HCEC 1CT (cell line): ENCODE measurements around the gene COPE.
A peak's percentile ranks its signal among the peaks of the same experiment; 100 is the strongest.
"Not testable (repeated sequence)": the region's sequence is repeated elsewhere in the genome, so short reads cannot be mapped to it uniquely, and the experiment has no call there.

Experiments used
- DNase-seq: peaks from one replicate; pipeline ENCODE4 v3.0.0-alpha.2; 2017

COPE gene

DNA sequence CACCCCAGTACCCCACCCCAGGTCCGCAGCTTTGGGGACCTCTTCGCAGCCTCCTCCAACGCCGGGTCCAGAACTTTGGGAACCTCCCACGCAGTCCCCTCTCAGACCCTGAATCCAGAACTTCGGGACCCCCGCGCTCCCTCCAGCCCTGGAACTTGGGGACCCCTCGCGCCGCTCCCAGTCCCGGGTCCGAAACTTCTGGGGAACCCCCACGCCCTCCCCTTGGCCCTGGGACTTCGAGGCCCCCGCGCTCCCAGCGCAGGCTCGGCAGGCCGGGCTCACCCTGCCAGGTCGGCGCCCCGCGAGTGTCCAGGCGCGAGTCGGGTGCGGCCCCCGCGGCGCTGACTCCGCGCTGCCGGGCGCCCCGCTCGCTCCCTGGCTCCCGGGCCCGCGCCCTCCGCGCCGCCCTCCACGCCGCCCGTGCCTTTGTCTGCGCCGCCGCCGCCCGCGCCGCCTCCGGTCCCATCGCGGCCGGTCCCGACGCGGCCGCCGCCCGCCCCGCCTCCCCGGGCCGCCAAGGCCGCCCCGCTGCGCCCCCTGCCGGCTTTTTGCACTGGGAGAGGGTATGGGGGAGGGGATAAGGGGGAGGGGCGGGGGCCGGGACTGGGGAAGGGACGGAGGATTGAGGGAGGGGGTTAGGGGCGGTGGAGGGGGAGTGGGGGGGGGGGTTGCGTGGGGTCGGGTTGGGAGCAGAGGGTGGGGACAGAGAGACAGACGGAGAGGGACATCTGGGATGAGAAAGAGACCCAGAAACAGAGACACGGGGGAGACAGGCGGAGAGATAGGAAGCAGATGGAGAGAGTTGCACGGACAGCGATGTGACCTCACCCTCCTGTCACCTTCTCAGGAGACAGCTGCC is 21.8 kb upstream of the COPE start, which contains the start of gene HOMER3:
HOMER3 (minus strand) TSS at position 449 of the 859 bp plus-strand sequence. CDS start 2,235 bp downstream, outside the sequence.
- peak; percentile 33 for DNase-seq

DNA sequence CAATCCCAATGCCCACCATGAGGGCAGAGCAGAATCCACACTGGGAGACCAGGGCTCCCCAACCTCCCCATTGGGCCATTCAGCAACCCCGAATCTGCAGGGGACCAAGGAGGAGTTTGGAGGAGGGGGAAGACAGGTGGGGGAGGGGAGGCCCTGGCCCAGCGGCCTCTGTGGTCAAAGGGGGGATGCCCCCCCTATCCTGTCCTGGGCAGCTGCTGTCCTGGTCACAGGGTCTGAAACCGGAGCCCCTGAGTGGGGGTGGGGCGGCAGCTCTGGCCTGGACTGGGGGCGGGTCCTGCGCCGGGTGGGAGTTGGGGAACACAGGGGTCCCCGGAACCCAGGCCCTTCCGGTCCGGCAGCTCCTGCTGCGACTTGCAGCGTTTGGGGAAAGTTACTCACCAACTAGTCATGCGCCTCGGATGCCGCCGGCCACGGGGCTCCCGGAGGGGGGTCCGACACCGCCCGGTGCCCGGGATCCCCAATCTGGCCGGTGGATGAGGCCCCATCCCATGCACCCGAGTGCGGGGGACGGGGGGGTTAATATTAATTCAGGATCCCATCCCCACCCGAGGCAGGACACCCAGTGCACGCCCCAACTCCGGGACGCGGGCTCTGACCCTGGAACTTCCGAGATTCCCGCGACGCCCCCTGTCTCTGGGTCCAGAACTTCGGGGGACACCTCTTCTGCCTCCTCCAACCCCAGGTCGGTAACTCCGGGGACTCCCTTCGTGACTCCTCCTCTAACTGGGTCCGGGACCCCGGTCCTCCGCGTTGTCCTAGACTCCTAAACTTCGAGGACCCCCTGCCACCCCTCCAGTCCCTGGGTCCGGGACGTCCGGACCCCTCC is 21.0 kb upstream of the COPE start:
- DNase-seq: peak; percentile 71

DNA sequence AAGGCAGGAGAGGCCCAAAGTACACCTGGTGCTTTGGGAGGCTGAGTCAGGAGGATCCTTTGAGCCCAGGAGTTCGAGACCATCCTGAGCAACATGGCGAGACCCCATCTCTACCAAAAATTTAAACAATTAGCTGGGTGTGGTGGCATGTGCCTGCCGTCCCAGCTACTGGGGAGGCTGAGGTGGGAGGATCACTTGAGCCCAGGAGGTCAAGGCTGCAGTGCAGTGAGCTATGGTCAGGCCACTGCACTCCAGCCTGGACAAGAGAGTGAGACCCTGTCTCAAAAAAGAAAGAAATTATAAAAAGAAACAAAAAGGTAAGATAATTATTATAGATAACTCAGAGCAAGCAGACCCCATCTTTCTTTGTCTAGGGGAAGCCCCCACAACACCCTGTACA is 20.0 kb upstream of the COPE start:
- DNase-seq: no peak

DNA sequence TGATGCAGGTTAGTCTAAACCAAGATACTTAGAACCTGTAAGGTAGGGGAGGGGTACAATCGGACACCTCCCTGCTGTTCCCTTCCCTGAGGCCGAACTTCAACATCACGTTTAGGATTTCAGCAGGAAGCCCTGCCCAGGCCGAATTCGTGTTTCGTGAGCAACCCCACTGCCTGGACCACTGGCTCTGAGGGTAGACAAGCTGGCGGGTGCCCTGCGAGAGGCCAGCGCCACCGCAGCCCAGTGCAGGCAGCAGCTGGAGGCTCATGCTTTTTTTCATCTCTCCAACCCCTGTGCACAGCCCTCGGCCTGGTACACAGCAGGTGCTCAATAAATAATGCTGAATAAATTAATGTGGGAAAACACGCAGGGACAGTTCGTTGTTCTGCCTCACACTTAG is 14.1 kb upstream of the COPE start:
- no peak for DNase-seq

DNA sequence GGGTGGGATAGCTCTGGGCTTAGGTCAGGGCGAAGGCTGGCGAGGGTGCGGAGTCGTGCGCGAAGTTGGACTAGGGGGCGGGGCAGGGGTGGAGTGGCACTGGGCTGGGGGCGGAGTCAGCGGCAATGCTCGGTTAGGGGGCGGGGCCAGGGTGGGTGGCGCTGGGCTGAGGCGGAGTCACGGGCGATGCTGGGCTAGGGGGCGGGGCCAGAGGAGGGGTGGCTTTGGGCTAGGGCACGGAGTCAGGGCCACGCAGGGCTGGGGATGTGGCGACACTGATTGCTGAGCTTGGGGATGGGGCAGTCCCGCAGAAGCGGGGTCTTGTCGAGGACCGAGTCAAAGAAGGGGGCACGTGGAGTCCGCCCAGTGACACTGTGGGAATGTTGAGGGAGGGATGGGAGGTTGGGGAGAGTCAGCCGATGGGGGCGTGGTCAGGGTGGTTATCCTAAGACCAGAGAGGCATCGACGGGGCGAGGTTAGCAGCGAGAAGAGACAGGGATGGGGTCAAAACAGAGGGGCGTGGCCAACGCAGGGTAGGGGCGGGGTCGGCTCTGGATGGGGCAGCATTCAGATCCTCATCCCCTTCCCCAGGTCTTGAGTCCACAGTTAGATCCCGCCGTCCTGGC is 13.1 kb upstream of the COPE start:
- peak; percentile 22 for DNase-seq

DNA sequence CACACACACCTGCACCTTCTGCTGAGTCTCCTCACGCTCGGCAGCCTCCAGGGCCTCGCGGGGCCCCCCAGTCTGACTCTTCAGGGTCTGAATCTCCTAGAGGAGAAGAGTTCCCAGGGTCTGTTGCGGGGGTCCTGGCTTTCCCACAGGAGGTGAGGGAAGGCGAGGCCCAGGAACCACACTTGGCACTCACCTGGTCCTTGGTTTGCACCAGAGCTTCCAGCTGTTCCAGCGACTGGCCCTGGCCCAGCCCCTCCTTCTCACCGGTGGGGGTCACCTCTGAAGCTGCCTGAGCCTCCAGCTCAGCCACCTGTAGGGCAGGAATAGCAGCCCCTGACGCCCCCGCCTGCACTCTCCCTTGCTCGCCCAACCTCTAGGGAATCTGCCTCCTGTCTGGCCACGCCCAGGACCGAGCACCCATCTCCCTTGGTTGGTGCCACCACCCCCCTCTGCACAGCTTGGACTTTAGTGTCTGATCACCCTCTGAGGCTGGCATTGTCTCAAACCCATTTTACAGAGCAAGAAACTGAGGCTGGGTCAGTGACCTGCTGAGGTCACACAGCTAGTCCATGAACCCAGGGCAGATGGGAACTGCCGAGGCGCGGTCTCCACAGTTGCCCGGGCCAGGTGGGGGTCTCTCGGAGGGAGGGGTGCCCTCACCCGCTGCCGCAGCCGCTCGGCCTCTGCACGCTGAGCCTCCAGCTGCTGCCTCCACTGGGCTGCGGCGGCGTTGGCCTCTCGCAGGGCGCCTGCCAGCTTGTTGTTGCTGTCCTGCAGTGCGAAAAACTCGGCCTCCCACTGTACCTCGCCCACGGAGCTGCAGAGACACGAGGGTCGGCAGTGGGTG is 12.4 kb upstream of the COPE start:
- no peak for DNase-seq

DNA sequence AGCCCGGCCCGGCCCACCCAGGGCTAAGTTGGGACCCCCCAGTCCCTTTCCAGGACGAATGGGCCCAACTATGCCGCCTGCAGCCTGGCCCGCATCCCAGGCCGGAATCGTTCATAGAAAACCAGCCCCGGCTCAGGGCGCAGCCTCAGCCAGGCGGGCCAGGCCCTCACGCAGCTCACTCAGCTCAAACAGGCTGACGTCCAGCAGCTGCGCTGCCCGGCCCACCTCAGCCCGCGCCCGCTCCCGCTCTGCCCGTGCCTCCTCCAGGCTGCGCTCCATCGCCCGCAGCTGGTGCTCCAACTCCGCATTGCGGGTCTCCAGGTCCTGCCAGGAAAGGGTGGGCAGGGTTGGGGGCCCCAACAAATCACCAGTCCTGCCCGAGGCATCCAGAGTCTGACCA is 10.1 kb upstream of the COPE start:
- no peak for DNase-seq

DNA sequence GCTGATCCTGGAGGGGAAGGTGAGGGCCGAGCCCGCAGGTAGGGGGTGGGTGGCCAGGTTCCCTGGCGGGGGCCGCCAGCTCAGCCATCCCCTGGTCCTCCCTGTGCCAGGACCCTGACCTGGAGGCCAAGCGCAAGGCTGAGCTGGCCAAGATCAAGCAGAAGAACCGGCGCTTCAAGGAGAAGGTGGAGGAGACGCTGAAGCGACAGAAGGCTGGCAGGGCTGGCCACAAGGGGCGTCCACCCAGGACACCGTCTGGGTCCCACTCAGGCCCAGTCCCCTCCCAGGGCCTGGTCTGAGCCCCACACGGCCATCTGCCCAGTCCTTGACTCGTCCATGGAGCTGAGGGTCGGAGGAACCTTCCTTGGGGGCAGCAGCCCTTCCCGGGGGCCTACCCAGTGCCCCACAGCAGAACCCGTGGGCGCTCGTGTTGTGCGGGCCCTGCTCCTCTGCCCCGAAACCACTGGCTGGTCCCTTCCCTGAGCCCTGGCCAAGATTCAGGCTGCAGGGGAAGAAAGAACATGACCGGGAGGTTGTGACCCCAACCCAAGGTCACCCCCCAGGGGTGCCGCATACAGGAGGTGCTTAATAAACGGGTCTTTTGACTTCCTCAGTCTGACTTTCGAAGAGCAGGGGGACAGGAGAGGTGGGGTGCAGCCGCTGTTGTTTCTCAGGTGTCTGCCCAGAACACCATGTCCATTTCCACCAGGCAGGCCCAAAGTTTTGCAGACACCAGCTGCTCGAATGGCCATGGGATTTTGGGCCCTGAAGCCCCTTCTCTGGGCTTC is 9.0 kb upstream of the COPE start:
- DNase-seq: no peak

DNA sequence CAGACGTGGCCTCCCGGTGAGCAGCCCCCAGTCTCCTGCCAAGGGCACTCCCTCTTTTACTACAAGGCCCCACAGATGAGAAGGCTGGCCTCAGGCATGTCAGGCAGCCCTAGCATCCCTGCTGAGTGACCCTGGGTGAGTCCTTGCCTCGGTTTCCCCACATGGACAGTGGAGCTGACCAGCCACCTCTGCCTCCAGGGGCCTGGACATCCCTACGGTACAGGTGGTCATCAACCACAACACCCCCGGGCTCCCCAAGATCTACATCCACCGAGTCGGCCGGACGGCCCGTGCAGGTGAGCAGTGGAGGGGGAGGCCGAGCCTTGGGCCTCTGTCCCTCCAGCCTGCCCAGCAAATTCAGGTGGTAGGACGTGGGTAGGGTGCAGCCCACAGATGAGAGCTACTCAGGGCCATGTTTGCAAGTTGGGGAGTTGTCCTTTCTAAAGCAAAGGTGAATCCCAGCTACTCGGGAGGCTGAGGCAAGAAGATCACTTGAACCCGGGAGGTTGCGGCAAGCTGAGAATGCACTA is 5.6 kb upstream of the COPE start:
- no peak for DNase-seq

DNA sequence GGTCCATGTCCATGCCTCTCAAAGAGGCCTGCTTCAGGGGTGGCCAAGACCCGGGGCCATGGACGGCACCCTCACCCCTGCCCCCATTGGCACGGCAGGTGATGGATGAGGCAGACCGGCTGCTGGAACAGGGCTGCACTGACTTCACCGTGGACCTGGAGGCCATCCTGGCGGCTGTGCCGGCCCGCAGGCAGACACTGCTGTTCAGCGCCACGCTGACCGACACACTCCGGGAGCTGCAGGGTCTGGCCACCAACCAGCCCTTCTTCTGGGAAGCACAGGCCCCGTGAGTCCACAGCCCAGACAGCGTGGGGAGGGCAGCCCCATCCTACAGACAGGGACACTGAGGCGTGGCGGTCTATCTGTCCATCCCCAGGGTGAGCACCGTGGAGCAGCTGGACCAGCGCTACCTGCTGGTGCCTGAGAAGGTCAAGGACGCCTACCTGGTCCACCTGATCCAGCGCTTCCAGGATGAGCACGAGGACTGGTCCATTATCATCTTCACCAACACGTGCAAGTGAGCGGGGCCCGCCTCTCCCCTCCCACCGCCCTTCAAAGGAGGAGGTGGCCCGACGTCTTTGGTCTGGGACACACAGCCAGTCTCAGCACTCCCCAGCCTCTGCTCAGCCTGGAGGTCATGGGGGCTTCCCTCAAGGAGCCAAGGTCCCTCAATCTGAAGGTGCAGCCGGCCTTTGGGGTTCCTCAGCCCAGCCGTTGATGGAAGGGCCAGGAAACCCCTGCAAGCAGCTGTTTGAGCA is 3.2 kb upstream of the COPE start:
- DNase-seq: no peak

DNA sequence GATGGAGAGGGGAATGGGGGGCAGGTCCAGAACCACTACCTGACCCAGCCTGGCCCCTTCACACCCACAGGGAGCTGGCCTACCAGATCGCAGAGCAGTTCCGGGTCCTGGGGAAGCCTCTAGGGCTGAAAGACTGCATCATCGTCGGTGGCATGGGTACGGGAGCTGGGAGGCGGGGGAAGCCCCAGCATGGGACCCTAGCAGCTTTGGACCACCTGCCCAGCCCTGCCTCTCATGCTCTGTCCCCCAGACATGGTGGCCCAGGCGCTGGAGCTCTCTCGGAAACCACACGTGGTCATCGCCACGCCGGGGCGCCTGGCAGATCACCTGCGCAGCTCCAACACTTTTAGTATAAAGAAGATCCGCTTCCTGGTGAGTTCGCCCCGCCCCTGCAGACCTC is 2.4 kb upstream of the COPE start:
- DNase-seq: no peak

DNA sequence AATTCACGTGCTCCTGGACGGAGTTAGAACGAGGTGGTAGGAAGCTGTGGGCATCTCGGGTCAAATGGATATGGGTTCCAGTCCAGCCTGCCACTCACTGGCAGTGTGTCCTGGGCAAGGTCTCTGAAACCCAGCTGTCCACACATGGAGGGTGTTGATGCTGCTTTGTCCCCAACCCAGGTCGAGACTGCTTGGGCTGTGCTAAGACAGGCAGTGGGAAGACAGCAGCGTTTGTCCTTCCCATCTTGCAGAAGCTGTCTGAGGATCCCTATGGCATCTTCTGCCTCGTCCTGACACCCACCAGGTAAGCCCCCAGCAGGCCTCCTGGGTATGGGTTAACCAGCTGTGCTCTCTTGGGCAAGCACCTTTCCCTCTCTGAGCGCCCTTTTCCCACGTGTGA is 1.2 kb upstream of the COPE start:
- no peak for DNase-seq

DNA sequence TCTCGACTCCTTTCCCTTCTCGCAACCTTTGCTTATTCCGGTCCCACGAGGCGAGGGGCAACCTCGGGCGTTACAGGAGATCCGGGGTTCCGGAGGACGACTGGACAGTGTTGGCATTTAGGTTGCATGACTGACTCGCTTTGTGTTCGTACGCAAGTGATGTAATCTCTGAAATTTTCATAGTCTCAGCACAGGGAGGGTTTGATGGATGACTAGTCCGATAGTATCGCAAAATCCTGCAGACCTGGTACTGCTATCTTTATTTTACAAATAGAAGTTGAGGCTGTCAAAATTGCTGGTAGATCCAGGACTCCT is 670 bp upstream of the COPE start:
- DNase-seq: no peak

DNA sequence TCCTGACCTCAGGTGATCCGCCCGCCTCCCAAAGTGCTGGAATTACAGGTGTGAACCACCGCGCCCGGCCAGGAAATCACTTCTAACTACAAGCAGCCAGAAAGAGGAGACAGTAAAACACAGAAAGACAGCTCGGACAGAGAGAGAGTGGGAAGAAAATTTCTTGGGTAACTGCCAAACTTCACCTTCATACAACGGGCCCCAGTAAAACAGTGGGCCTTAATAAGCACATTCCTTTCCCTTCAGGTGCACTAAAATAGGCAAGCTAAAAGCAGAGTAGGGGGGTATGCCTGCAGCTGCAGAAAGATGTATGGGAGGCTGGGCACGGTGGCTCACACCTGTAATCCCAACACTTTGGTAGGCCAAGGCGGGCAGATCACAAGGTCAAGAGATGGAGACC is 1.6 kb downstream of the COPE start:
- not testable (repeated sequence) for DNase-seq

DNA sequence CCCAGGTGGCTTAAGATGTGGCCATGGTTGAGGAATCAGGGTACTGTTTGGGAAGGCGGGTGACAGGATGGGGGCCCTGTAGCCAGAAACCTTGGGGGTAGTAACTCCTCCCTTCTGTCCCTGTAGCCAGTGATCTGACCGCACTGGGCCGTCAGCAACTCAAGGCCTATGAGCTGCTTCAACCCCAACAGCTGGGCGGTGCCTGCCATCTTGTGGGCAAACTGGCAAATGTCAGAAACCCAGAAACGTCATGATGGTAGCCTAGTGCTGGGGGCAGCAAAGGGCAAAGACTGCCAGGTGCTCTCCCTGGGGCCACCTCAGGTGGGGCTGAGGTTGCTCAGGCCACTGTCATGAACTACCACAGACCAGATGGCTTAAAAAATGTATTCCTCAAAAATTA is 3.5 kb downstream of the COPE start:
- peak; percentile 36 for DNase-seq

DNA sequence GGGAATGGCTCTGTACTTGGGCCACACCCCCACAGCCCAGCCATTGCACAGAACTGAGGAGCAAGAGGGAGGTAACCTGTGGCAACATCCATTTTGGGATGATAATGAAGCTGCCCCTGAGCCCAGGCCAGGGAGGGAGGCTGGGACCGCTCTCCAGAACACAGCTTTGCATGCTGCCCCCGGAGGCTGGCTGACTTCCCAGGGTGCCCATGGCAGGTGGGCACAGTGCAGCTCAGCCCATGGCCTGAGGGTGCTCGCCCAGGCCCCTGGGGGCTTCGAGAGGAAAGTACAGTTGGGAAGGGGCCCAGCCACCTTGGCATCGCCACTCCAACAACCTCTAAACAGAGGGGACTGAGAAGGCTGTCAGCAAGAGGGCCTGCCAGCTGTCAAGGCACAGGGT is 5.7 kb downstream of the COPE start:
- DNase-seq: no peak

DNA sequence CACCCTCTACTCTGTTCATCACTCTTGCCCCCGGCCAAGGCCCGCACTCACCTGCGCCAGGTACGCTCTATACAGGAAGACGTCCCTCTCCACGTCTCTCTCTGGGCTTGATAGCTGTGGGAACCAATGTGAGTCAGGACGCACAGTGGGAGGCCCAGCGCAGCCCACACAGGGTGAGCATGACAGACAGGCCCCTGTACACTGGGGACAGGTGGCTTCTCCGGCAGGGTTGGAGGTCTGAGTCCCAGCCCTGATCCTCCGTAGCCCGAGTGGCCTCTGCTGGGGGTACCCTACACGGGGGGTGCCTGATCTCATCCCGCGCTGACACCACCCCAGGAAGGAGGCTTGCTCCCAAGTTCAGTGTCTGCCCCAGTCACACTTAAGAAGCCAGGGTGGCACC is 6.3 kb downstream of the COPE start:
- no peak for DNase-seq

DNA sequence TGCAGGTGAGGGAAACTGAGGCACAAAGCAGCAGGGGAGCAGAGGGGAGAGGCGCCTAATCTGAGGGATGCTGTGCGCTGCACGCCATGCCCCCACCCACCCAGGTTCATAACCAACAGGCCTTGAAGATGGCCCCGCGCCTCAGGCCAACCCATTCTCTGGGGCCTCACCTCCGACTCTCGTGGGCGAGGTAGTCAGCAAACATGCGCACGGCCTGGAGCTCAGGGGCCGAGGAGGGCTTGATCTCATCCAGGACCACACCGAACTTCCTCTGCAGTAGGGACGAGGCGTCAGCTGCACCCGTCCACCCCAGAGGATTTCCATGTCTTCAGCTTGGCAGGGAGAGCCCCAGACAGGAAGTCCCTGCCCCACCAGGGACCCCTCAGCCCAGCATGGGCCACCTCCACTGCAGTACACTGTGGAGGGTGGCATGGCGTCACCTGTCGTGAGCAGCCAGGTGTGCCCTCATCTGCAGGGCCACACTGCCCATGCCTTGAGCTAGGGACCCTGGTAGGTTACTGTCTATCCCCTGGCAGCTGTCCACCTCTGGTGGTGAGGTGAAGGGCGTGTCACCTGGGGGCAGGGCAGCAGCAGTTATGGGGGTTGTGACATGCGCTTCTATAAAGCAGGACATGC is 8.3 kb downstream of the COPE start:
- DNase-seq: no peak

DNA sequence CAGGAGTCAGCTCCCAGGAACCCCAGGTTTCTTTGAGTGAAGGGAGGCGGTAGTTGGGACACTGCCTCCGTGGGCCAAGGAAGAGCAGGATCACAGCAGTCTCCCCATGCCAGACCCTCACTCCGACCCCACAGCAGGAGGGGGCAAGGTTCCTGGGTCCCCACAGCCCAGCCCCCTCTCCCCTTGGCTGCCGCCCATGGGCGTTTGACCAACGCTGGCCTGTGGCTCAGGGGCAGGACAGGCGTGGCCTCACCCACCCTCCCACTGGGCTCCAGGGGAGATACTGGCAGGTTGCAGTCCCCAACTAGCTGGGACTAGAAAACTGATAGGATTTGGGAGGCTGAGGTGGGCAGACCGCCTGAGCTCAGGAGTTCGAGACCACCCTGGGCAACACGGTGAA is 9.2 kb downstream of the COPE start:
- no peak for DNase-seq

DNA sequence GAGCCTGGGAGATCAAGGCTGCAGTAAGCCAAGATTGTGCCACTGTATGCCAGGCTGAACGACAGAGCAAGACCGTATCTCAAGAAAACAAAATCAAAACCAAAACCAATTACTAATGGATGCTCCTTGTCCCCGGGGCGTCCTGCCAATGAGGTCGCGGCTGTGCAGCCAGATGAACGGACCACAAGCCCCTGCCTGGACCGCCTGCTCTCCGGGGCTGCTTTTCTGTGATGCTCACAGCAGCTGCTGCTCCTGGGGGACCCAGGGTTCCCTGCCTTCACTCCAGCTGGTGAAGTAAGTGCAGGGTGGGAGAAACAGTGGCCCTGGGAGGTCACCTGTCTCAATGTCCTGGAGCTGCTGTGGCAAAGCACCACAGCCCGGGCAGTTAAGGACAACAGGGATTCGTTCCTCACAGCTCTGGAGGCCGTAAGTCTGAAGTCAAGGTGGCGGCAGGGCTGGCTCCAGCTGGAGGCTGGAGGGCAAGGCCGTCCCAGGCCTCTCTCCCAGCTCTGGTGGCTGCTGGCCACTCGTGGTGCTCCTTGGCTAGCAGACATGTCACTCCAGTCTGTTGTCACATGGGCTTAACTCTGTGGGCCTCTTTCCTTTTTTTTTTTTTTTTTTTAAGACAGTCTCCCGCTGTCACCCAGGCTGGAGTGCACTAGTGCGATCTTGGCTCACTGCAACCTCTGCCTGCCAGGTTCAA is 10.1 kb downstream of the COPE start:
- no peak for DNase-seq
